Epidermal melanocyte (primary cell): Measurements from ENCODE around the gene PLIN5.

Experiments
- DNase-seq: peaks from one replicate; pipeline ENCODE4 v3.0.0; 2011; ENCODE audit warnings: low spot score; ENCODE audit not compliant: insufficient read length

PLIN5 gene

GRCh38 chr19:4523306-4524110 lies 11.5 kb downstream of the PLIN5 start:
- no peak for DNase-seq

DNA sequence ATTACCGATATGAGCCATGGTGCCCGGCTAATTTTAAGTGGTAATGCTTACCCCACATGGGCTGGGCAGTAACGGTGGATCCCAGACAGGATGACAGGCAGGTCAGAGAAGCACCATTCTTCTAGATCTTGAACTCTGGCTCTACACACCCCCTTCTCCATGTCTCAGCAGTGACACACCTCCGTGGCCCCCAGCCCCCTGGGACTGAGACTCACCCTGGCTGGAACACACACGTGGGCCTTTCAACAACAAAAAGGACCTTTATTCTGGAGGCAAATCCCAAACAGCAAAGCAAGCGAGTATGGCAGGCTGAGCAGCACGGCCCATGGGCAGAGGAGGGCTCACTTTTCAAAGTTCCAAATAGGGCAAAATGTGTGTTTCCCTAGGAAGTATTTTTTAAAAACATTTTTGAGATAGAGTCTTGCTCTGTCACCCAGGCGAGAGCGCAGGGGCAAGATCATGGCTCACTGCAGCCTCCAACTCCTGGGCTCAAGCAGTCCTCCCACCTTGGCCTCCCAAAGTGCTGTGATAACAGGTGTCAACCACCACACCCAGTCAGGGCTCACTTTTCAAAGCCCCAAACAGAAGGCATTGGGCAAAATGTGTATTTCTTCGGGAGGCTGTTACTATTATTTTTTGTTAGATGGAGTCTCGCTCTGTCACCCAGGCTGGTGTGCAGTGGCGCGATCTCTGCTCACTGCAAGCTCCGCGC lies 12.6 kb downstream of the PLIN5 start:
- no peak for DNase-seq

- DNase-seq = no peak
Observed at GRCh38 chr19:4521888-4522242, 13.2 kb downstream of the PLIN5 start.

- no peak for DNase-seq
Observed at GRCh38 chr19:4521170-4521887, 13.7 kb downstream of the PLIN5 start.

- DNase-seq = no peak
Observed at GRCh38 chr19:4519521-4520277, 15.3 kb downstream of the PLIN5 start.

DNA sequence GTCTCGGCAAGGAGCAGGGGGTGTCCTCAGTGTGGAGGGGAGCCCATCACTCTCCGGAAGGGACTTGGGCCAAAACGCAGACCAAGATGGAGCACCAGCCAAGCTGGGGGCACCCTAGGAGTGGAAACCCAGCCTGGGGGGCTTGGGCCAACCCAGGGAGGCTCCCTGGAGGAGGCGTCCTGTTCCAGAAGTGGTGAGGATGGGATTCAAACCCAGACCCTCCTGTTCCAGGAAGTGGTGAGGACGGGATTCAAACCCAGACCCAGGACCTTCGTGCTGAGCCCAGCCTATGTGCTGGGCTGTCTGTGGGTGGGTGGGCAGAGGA lies 15.9 kb downstream of the PLIN5 start:
- no peak for DNase-seq

- DNase-seq = no peak
Observed at GRCh38 chr19:4518345-4519171, 16.5 kb downstream of the PLIN5 start, which contains the start of gene PLIN4. TSS of gene PLIN4 (minus strand) at chr19:4518486. CDS start at chr19:4518272, 214 bp downstream.

DNA sequence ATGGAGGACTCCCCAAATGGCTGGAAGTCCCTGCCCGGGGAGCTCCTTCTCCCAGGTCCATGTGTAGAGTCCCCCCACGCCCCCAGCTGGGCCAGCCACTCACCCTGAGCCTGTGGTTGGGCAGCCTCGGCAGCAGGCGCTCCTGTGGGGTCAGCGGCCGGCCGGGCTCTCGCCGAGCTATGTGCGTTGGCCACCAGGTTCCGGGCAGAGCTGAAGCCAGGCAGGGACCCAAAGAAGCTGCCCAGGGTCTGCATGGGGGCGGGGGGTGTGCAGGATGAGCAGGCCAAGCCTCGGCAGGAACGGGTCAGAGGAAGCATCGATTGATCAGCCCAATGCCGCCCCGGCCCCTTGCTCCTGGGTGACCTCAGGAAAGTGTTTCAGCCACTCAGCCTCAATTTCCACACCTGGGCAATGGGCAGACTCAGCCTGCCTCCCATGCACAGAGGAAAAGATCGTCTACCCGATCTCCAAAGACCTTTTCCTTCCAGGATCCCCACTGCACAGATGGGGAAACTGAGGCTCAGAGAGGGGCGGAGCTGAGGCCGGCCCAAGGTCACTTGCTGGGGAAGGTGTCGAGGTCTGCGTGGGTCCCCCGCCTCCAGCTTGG lies 17.5 kb downstream of the PLIN5 start:
- DNase-seq = no peak

DNA sequence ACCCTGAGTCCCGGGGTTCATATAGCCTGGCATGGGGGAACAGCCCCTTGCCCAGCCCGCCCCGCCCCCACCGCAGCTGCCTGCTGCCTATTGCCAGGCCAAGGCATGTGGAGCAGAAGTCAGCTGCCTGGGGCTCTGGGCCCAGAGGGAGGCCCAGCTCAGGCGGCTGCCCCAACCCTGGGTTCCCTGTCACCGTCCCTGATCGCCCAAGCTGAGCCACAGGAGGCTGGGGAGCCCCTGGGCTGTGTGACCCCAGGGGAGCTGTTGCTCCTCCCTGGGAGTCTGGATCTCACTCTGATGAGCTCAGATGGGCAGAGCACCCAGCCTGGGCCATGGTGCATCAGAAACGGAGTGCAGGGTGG lies 18.1 kb downstream of the PLIN5 start:
- no peak for DNase-seq

- DNase-seq = no peak
Observed at GRCh38 chr19:4516199-4516938, 18.7 kb downstream of the PLIN5 start.

- no peak for DNase-seq
Observed at GRCh38 chr19:4515732-4516131, 19.3 kb downstream of the PLIN5 start.

GRCh38 chr19:4513248-4513647 lies 21.8 kb downstream of the PLIN5 start:
- no peak for DNase-seq

DNA sequence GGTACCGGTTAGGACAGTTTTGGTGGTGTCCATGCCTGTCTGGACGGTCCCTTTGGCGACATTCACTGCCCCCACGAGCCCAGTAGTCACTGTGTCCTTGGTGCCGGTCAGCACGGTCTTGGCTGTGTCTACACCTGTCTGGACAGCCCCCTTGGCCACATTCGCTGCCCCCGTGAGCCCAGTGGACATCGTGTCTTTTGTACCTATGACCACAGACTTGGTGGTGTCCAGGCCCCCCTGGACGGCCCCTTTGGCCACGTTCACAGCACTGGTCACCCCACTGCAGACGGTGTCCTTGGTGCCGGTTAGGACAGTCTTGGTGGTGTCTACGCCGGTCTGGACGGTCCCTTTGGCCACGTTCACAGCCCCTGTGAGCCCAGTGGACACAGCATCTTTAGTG lies 23.0 kb downstream of the PLIN5 start:
- DNase-seq = no peak

DNA sequence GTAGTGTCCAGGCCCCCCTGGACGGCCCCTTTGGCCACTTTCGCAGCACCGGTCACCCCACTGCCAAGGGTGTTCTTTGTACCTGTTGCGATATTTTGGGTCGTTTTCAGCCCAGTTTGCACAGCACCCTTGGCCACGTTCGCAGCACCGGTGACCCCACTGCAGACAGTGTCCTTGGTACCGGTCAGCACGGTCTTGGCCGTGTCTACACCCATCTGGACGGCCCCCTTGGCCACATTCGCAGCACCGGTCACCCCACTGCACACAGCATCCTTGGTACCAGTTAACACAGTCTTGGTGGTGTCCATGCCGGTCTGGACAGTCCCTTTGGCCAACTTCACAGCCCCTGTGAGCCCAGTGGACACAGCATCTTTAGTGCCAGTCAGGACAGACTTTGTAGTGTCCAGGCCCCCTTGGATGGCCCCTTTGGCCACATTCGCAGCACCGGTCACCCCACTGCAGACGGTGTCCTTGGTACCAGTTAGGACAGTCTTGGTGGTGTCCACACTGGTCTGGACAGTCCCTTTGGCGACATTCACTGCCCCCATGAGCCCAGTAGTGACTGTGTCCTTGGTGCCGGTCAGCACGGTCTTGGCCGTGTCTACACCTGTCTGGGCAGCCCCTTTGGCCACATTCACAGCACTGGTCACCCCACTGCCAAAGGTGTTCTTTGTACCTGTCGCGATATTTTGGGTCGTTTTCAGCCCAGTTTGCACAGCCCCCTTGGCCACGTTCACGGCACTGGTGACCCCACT lies 23.5 kb downstream of the PLIN5 start:
- no peak for DNase-seq

GRCh38 chr19:4510435-4511255 lies 24.4 kb downstream of the PLIN5 start:
- no peak for DNase-seq

DNA sequence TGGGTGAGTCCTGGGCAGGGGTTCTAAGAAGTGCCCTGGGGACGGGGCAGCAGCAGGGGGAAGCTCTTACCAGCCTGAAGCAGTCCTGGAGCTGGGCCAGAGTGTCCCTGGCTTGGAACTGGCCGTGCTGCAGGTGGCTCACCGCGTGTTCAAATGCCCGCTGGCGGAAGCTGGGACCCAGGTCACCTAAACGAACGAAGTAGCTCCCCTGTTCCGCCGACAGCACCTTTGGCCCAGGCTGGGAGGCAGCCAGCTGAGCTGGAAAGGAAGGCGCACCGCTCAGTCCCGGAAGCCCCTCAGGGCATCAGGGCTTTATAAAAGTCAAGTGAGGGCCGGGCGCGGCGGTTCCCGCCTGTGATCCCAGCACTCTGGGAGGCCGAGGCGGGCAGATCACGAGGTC lies 26.3 kb downstream of the PLIN5 start:
- DNase-seq = no peak

DNA sequence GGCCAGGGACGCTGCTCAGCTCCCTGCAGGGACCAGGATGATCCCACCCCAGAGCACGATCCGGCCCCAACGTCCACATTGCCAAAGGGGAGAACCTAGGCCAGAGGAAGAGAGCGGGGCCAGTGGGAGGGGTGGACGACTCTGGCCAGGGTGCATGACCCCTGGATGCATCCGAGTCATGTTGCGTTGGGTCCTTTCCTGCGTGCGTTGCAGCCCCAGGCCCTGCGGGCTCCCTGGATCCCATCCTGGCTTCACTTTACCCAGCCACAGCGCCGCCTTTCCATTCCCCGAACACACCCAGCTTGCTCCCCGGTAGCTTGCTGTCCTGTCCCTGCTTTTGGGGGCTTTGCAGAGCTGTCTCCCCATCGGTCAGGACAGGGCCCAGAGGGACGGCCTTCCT lies 27.2 kb downstream of the PLIN5 start:
- no peak for DNase-seq

GRCh38 chr19:4507150-4507452 lies 27.9 kb downstream of the PLIN5 start:
- DNase-seq = no peak
